ENCODE data around the gene RAD50. TPM values are rescaled to one million over a fixed set of nuclear protein-coding genes. Genes with fewer than 3 reads are reported as not detected.
"Not testable (repeated sequence)": the region's sequence is repeated elsewhere in the genome, so short reads cannot be mapped to it uniquely, and the experiment has no call there.

RAD50 gene
- total and polyA plus RNA-seq, 3 experiments from 2014 or later: 34.6 to 48.3 (median 45.2) TPM

DNA sequence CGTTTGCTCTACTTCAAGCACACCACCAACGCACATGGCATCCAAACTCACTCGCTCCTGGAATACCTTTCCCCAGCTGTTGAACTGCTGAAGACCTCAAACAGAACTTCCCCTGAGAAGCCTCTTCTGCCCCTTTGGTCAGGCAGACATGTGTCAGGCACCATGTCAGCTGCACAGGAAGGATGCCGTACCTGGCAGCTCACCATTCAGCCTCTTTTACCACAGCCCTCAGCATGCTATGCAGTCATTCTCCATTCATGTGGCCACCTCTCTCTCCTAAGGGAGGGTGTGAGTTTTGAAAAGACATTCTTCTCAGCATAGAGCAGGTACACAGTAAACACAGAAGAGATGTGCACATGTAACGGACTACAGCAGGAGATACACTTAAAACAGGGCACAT is 131.2 kb downstream of the RAD50 start:
- Histone ChIP-seq H3K27me3 (ENCODE audit: insufficient read depth, low read length, poor library complexity, severe bottlenecking) (no peaks in the 10 kb centered on the region), H3K27ac (ENCODE audit: low read depth, low read length) (no peak overlapping the region), H3K4me3 (ENCODE audit: low read length) (no peak overlapping the region), H3K36me3 (ENCODE audit: insufficient read depth, low read length) (no peaks in the 10 kb centered on the region), H3K9me3 (ENCODE audit: low read length) (no peaks in the 10 kb centered on the region), H3K4me1 (ENCODE audit: insufficient read depth, low read length) (peaks cover 18% of the 10 kb centered on the region)
- no peaks in the 10 kb centered on the region for H3K9me3 Mint-ChIP-seq
- peaks cover 3 to 10% (median 6%) of the 10 kb centered on the region in 3 donors for H3K36me3 Mint-ChIP-seq
- peak overlapping the region in 2 of 7 donors; percentile 24 to 65 for H3K4me3 Mint-ChIP-seq
- peak overlapping the region; percentile 3 to 86 (median 58) for H3K27ac Mint-ChIP-seq
- ChIA-PET CTCF (interaction anchor here (1.3 kb wide), 1 partner anchor 10 kb away, joined by 3 read pairs; no protein-coding TSS in a partner anchor), POLR2A (no interaction called here)
- DNase-seq: peak in 4 of 5 donors; percentile 13 to 70 (median 58)
- no peaks in the 10 kb centered on the region for H3K27me3 Mint-ChIP-seq
- peaks cover 32 to 43% (median 37%) of the 10 kb centered on the region in 3 donors for H3K4me1 Mint-ChIP-seq

- Histone ChIP-seq H3K27ac (ENCODE audit: low read depth, low read length) (no peak overlapping the region), H3K27me3 (ENCODE audit: insufficient read depth, low read length, poor library complexity, severe bottlenecking) (no peaks in the 10 kb centered on the region), H3K4me1 (ENCODE audit: insufficient read depth, low read length) (peaks cover 18% of the 10 kb centered on the region), H3K36me3 (ENCODE audit: insufficient read depth, low read length) (no peaks in the 10 kb centered on the region), H3K4me3 (ENCODE audit: low read length) (no peak overlapping the region), H3K9me3 (ENCODE audit: low read length) (no peaks in the 10 kb centered on the region)
- ChIA-PET POLR2A (interaction anchor here (0.6 kb wide), 1 partner anchor 1359 kb away, joined by 5 read pairs; no protein-coding TSS in a partner anchor), CTCF (interaction anchor here (1.3 kb wide), 1 partner anchor 10 kb away, joined by 3 read pairs; no protein-coding TSS in a partner anchor)
- peaks cover 34 to 45% (median 38%) of the 10 kb centered on the region in 3 donors for H3K4me1 Mint-ChIP-seq
- no peaks in the 10 kb centered on the region for H3K9me3 Mint-ChIP-seq
- peak overlapping the region in 2 of 7 donors; percentile 26 to 27 for H3K4me3 Mint-ChIP-seq
- peaks cover 6 to 12% (median 6%) of the 10 kb centered on the region in 3 donors for H3K36me3 Mint-ChIP-seq
- no peaks in the 10 kb centered on the region for H3K27me3 Mint-ChIP-seq
- peak in 2 of 5 donors; percentile 15 to 18 for DNase-seq
- peak overlapping the region; percentile 1 to 79 (median 56) for H3K27ac Mint-ChIP-seq
Observed at GRCh38 chr5:132688536-132689339, 132.0 kb downstream of the RAD50 start.

DNA sequence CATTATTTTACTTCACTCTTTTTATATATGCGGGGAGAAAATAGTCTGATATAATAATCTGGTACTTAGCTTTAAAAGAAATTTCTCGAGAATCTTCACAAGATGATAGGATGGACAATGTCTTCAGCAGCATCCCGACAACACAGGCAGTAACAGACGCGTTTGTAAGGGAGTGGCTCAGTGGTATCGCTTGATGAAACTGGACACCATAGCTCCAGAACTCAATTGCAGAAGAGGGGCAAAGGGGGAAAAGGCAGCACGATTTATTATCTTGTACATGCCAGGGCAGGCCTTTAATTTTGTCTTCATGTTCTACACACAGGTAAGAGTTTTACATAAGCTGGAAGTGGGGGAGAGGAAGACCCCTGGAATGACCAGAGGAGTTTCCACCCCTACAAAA is 132.7 kb downstream of the RAD50 start:
- CTCF ChIA-PET: no interaction called here
- no peak for DNase-seq
- Histone ChIP-seq H3K4me1 (ENCODE audit: insufficient read depth, low read length) (peaks cover 18% of the 10 kb centered on the region), H3K4me3 (ENCODE audit: low read length) (no peak overlapping the region), H3K27ac (ENCODE audit: low read depth, low read length) (no peak overlapping the region), H3K36me3 (ENCODE audit: insufficient read depth, low read length) (no peaks in the 10 kb centered on the region), H3K27me3 (ENCODE audit: insufficient read depth, low read length, poor library complexity, severe bottlenecking) (no peaks in the 10 kb centered on the region), H3K9me3 (ENCODE audit: low read length) (no peaks in the 10 kb centered on the region)
- Mint-ChIP-seq H3K4me3 (no peak overlapping the region), H3K27ac (peak overlapping the region in 2 of 8 donors; percentile 1 to 84), H3K27me3 (no peaks in the 10 kb centered on the region), H3K4me1 (peaks cover 34 to 41% (median 38%) of the 10 kb centered on the region in 3 donors), H3K36me3 (peaks cover 6 to 15% (median 6%) of the 10 kb centered on the region in 3 donors), H3K9me3 (no peaks in the 10 kb centered on the region)
- POLR2A ChIA-PET: interaction anchor here (0.5 kb wide), 1 partner anchor 179 kb away, joined by 3 read pairs; no protein-coding TSS in a partner anchor

DNA sequence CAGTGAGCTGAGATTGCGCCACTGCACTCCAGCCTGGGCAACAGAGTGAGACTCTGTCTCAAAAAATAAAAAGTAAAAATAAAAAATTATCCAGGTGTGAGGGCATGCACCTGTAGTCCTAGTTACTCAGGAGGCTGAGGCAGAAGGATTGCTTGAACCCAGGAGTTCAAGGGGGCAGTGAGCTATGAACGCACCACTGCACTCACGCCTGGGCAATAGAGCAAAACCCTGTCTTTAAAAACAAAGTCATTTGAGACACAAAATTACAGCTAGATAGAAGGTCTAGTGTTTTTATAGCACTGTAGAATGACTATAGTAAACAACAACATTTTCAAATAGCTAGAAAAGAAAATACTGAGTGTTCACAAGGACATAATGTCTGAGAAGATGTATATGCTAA is 133.4 kb downstream of the RAD50 start:
- H3K4me1 ChIP-seq (ENCODE audit: insufficient read depth, low read length): peaks cover 18% of the 10 kb centered on the region
- H3K27me3 ChIP-seq (ENCODE audit: insufficient read depth, low read length, poor library complexity, severe bottlenecking): no peaks in the 10 kb centered on the region
- H3K9me3 ChIP-seq (ENCODE audit: low read length): no peaks in the 10 kb centered on the region
- no peak for DNase-seq
- ChIA-PET POLR2A (interaction anchor here (0.5 kb wide), 1 partner anchor 178 kb away, joined by 3 read pairs; no protein-coding TSS in a partner anchor), CTCF (no interaction called here)
- Mint-ChIP-seq H3K4me3 (no peak overlapping the region), H3K36me3 (peaks cover 2 to 18% (median 6%) of the 10 kb centered on the region in 3 donors), H3K27ac (no peak overlapping the region), H3K4me1 (peaks cover 29 to 34% (median 34%) of the 10 kb centered on the region in 3 donors), H3K9me3 (no peaks in the 10 kb centered on the region), H3K27me3 (no peaks in the 10 kb centered on the region)
- no peaks in the 10 kb centered on the region for H3K36me3 ChIP-seq (ENCODE audit: insufficient read depth, low read length)
- H3K27ac ChIP-seq (ENCODE audit: low read depth, low read length): no peak overlapping the region
- no peak overlapping the region for H3K4me3 ChIP-seq (ENCODE audit: low read length)

- peak overlapping the region; percentile 25 to 63 (median 32) for H3K27ac Mint-ChIP-seq
- H3K4me1 ChIP-seq (ENCODE audit: insufficient read depth, low read length): peaks cover 18% of the 10 kb centered on the region
- H3K36me3 Mint-ChIP-seq: peaks cover 0 to 31% (median 6%) of the 10 kb centered on the region in 3 donors
- H3K4me3 Mint-ChIP-seq; H3K27me3 ChIP-seq (ENCODE audit: insufficient read depth, low read length, poor library complexity, severe bottlenecking); H3K9me3 ChIP-seq (ENCODE audit: low read length); H3K4me3 ChIP-seq (ENCODE audit: low read length); H3K9me3 Mint-ChIP-seq; H3K27me3 Mint-ChIP-seq; POLR2A ChIA-PET; DNase-seq; H3K27ac ChIP-seq (ENCODE audit: low read depth, low read length); CTCF ChIA-PET; H3K36me3 ChIP-seq (ENCODE audit: insufficient read depth, low read length): not testable (repeated sequence)
- peaks cover 29 to 32% (median 30%) of the 10 kb centered on the region in 3 donors for H3K4me1 Mint-ChIP-seq
Observed at GRCh38 chr5:132691755-132692631, 135.2 kb downstream of the RAD50 start.

GRCh38 chr5:132692632-132692967 is 135.8 kb downstream of the RAD50 start:
- H3K36me3 ChIP-seq (ENCODE audit: insufficient read depth, low read length): no peaks in the 10 kb centered on the region
- POLR2A ChIA-PET: no interaction called here
- Mint-ChIP-seq H3K27ac (peak overlapping the region in 3 of 8 donors; percentile 30 to 61 (median 50)), H3K27me3 (no peaks in the 10 kb centered on the region), H3K4me3 (no peak overlapping the region), H3K9me3 (no peaks in the 10 kb centered on the region), H3K4me1 (peaks cover 29 to 32% (median 29%) of the 10 kb centered on the region in 3 donors), H3K36me3 (peaks cover 0 to 37% (median 9%) of the 10 kb centered on the region in 3 donors)
- CTCF ChIA-PET: no interaction called here
- H3K4me3 ChIP-seq (ENCODE audit: low read length): no peak overlapping the region
- H3K9me3 ChIP-seq (ENCODE audit: low read length): no peaks in the 10 kb centered on the region
- H3K27me3 ChIP-seq (ENCODE audit: insufficient read depth, low read length, poor library complexity, severe bottlenecking): no peaks in the 10 kb centered on the region
- H3K4me1 ChIP-seq (ENCODE audit: insufficient read depth, low read length): peaks cover 17% of the 10 kb centered on the region
- no peak overlapping the region for H3K27ac ChIP-seq (ENCODE audit: low read depth, low read length)
- DNase-seq: no peak

All from CD8-positive, alpha-beta memory T cell (primary cell).